ENCODE results near the gene FNBP1L. TPM values are rescaled to one million over a fixed set of nuclear protein-coding genes. Genes with fewer than 3 reads are reported as not detected.
"Not testable (repeated sequence)": the region's sequence is repeated elsewhere in the genome, so short reads cannot be mapped to it uniquely, and the experiment has no call there.

FNBP1L gene
- total and polyA plus RNA-seq, 2 experiments from 2014 or later = 19.1 to 22.4 TPM

DNA sequence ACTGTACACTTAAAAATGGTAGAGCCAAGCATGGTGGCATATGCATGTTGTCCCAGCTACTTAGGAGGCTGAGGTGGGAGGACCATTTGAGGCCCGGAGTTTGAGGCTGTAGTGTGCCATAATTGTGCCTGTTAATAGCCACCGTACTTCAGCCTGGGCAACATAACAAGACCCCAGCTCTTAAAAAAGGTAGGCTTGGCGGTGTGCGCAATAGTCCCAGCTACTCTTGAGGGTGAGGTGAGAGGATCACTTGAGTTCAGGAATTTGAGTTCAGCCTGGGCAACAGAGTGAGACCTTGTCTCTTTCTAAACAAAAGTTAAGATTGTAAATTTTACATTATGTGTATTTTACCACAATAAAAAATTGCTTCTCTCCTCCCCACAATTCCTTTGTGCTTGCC is 19.7 kb downstream of the FNBP1L start:
- in situ Hi-C loops (cut with MboI) = no loop called here
- peaks cover 8% of the 10 kb centered on the region; the same call in 1 of the 2 replicates for H3K4me1 ChIP-seq (ENCODE audit: insufficient read depth)
- TF ChIP-seq EZH2 (IDR thresholded peaks at IDR 0.05; ENCODE audit: insufficient read depth, poor library complexity, severe bottlenecking) (no peak), EZH2phosphoT487 (IDR thresholded peaks at IDR 0.05; ENCODE audit: insufficient read depth, low read depth) (no peak)
- no peak overlapping the region for H3K9ac ChIP-seq
- DNase-seq = no peak
- H3K79me2 ChIP-seq (ENCODE audit: insufficient read depth) = peaks cover 90% of the 10 kb centered on the region
- H3K9me2 ChIP-seq (ENCODE audit: insufficient read depth) = no peaks in the 10 kb centered on the region
- no peaks in the 10 kb centered on the region for H3K36me3 ChIP-seq (ENCODE audit: low read depth)
- WGBS, 2 experiments (ENCODE audit: low coverage in 1 of 2, low lambda C conversion rate in 2 of 2, missing lambda C conversion rate in 2 of 2) = 85 to 91% methylated on average over 4 of the region's 4 CpGs
- H4K20me1 ChIP-seq (ENCODE audit: insufficient read depth) = no peaks in the 10 kb centered on the region; the same call in 1 of the 2 replicates
- H3K9me3 ChIP-seq (ENCODE audit: low read depth) = no peaks in the 10 kb centered on the region
- no peaks in the 10 kb centered on the region for H3K27me3 ChIP-seq (replicated peaks; ENCODE audit: insufficient read depth)
- no peak overlapping the region for H3K4me3 ChIP-seq
- no peak overlapping the region for H3K27ac ChIP-seq
- no peaks in the 10 kb centered on the region for H3F3A ChIP-seq (ENCODE audit: insufficient read depth)
- H2AFZ ChIP-seq = no peak overlapping the region
- H3K4me2 ChIP-seq (ENCODE audit: unreplicated experiment) = no peak overlapping the region

- Histone ChIP-seq H2AFZ (no peak overlapping the region), H3K9me3 (ENCODE audit: low read depth) (no peaks in the 10 kb centered on the region), H3K4me1 (ENCODE audit: insufficient read depth) (peaks cover 8% of the 10 kb centered on the region; the same call in 1 of the 2 replicates), H3K27me3 (replicated peaks; ENCODE audit: insufficient read depth) (no peaks in the 10 kb centered on the region), H3K9me2 (ENCODE audit: insufficient read depth) (no peaks in the 10 kb centered on the region), H3K4me3 (no peak overlapping the region), H3K27ac (no peak overlapping the region), H4K20me1 (ENCODE audit: insufficient read depth) (peaks cover 7% of the 10 kb centered on the region; the same call in 1 of the 2 replicates), H3K4me2 (ENCODE audit: unreplicated experiment) (no peak overlapping the region), H3K36me3 (ENCODE audit: low read depth) (no peaks in the 10 kb centered on the region), H3F3A (ENCODE audit: insufficient read depth) (0 out of 2 replicates have a peak, but pooled peaks cover 5% of the 10 kb centered on the region), H3K9ac (no peak overlapping the region), H3K79me2 (ENCODE audit: insufficient read depth) (peaks cover 90% of the 10 kb centered on the region)
- TF ChIP-seq EZH2phosphoT487 (IDR thresholded peaks at IDR 0.05; ENCODE audit: insufficient read depth, low read depth) (no peak), EZH2 (IDR thresholded peaks at IDR 0.05; ENCODE audit: insufficient read depth, poor library complexity, severe bottlenecking) (no peak)
- DNase-seq = peak; percentile 34
- in situ Hi-C loops (cut with MboI) = no loop called here
- 90 to 96% methylated on average over 3 of the region's 3 CpGs for WGBS, 2 experiments (ENCODE audit: low coverage in 1 of 2, low lambda C conversion rate in 2 of 2, missing lambda C conversion rate in 2 of 2)
Observed at GRCh38 chr1:93468662-93469061, 20.7 kb downstream of the FNBP1L start.

DNA sequence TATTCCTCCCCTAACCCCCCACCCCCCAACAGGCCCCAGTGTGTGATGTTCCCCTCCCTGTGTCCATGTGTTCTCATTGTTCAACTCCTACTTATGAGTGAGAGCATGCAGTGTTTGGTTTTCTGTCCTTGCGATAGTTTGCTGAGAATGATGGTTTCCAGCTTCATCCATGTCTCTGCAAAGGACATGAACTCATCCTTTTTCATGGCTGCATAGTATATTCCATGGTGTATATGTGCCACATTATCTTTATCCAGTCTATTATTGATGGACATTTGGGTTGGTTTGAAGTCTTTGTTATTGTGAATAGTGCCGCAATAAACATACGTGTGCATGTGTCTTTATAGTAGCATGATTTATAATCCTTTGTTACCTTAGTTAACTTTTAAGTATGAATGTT is 21.3 kb downstream of the FNBP1L start:
- H3K27ac ChIP-seq; H3K4me3 ChIP-seq; H3K36me3 ChIP-seq (ENCODE audit: low read depth); DNase-seq; H3K9ac ChIP-seq; H4K20me1 ChIP-seq (ENCODE audit: insufficient read depth); in situ Hi-C loops (cut with MboI); H3K9me3 ChIP-seq (ENCODE audit: low read depth); H3F3A ChIP-seq (ENCODE audit: insufficient read depth); H2AFZ ChIP-seq; H3K9me2 ChIP-seq (ENCODE audit: insufficient read depth); H3K27me3 ChIP-seq (replicated peaks; ENCODE audit: insufficient read depth); H3K4me1 ChIP-seq (ENCODE audit: insufficient read depth); H3K4me2 ChIP-seq (ENCODE audit: unreplicated experiment): not testable (repeated sequence)
- peaks cover 90% of the 10 kb centered on the region for H3K79me2 ChIP-seq (ENCODE audit: insufficient read depth)
- WGBS, 2 experiments (ENCODE audit: low coverage in 1 of 2, low lambda C conversion rate in 2 of 2, missing lambda C conversion rate in 2 of 2) = 97% methylated on average over 3 of the region's 3 CpGs

DNA sequence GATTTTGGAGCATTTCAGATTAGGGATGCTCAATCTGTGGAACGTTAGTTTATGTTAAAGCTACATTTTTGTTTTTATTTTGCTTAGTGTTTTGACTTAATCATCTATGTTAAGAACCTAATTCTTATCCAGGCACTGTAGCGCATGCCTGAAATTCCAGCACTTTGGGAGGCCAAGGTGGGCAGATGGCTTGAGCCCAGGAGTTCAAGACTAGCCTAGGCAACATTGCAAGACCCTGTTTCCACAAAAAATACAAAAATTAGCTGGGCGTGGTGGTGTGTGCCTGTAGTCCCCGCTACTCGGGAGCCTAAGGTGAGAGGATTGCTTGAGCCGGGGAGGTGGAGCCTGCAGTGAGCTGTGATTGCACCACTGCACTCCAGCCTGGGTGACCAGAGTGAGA is 23.4 kb downstream of the FNBP1L start:
- no peak for DNase-seq
- TF ChIP-seq EZH2phosphoT487 (IDR thresholded peaks at IDR 0.05; ENCODE audit: insufficient read depth, low read depth) (no peak), EZH2 (IDR thresholded peaks at IDR 0.05; ENCODE audit: insufficient read depth, poor library complexity, severe bottlenecking) (no peak)
- no peaks in the 10 kb centered on the region for H3K9me3 ChIP-seq (ENCODE audit: low read depth)
- H3K9me2 ChIP-seq (ENCODE audit: insufficient read depth) = no peaks in the 10 kb centered on the region; the same call in 1 of the 2 replicates
- 0 out of 2 replicates have a peak, but pooled peaks cover 5% of the 10 kb centered on the region for H3F3A ChIP-seq (ENCODE audit: insufficient read depth)
- WGBS, 2 experiments (ENCODE audit: low coverage in 1 of 2, low lambda C conversion rate in 2 of 2, missing lambda C conversion rate in 2 of 2) = 98 to 100% methylated on average over 6 of the region's 6 CpGs
- no peak overlapping the region for H3K27ac ChIP-seq
- H4K20me1 ChIP-seq (ENCODE audit: insufficient read depth) = peaks cover 8% of the 10 kb centered on the region; the same call in 1 of the 2 replicates
- no peaks in the 10 kb centered on the region for H3K36me3 ChIP-seq (ENCODE audit: low read depth)
- peaks cover 90% of the 10 kb centered on the region for H3K79me2 ChIP-seq (ENCODE audit: insufficient read depth)
- H3K4me1 ChIP-seq (ENCODE audit: insufficient read depth) = peaks cover 8% of the 10 kb centered on the region; the same call in 1 of the 2 replicates
- in situ Hi-C loops (cut with MboI) = no loop called here
- H3K27me3 ChIP-seq (replicated peaks; ENCODE audit: insufficient read depth) = no peaks in the 10 kb centered on the region
- H3K4me2 ChIP-seq (ENCODE audit: unreplicated experiment) = no peak overlapping the region
- H3K9ac ChIP-seq = no peak overlapping the region
- no peak overlapping the region for H3K4me3 ChIP-seq
- no peak overlapping the region for H2AFZ ChIP-seq

GRCh38 chr1:93471911-93472310 is 24.0 kb downstream of the FNBP1L start:
- Histone ChIP-seq H3K9ac (no peak overlapping the region), H3F3A (ENCODE audit: insufficient read depth) (0 out of 2 replicates have a peak, but pooled peaks cover 5% of the 10 kb centered on the region), H3K36me3 (ENCODE audit: low read depth) (no peaks in the 10 kb centered on the region), H3K27me3 (replicated peaks; ENCODE audit: insufficient read depth) (no peaks in the 10 kb centered on the region), H3K4me2 (ENCODE audit: unreplicated experiment) (no peak overlapping the region), H3K4me1 (ENCODE audit: insufficient read depth) (peaks cover 8% of the 10 kb centered on the region; the same call in 1 of the 2 replicates), H3K27ac (no peak overlapping the region), H3K4me3 (no peak overlapping the region), H3K9me2 (ENCODE audit: insufficient read depth) (no peaks in the 10 kb centered on the region; the same call in 1 of the 2 replicates), H3K79me2 (ENCODE audit: insufficient read depth) (peaks cover 90% of the 10 kb centered on the region), H2AFZ (no peak overlapping the region), H3K9me3 (ENCODE audit: low read depth) (no peaks in the 10 kb centered on the region), H4K20me1 (ENCODE audit: insufficient read depth) (peaks cover 10% of the 10 kb centered on the region; the same call in 1 of the 2 replicates)
- peak; percentile 52 for DNase-seq
- 59 to 73% methylated on average over 1 of the region's 1 CpG for WGBS, 2 experiments (ENCODE audit: low coverage in 1 of 2, low lambda C conversion rate in 2 of 2, missing lambda C conversion rate in 2 of 2)
- in situ Hi-C loops (cut with MboI) = no loop called here
- TF ChIP-seq EZH2 (IDR thresholded peaks at IDR 0.05; ENCODE audit: insufficient read depth, poor library complexity, severe bottlenecking) (no peak), EZH2phosphoT487 (IDR thresholded peaks at IDR 0.05; ENCODE audit: insufficient read depth, low read depth) (no peak)

Data from GM23248 (cell line).